GM20000 (cell line): ENCODE results near the gene KLK1.
A peak's percentile ranks its signal among the peaks of the same experiment; 100 is the strongest.

Experiments used
- DNase-seq: peaks from one replicate; pipeline ENCODE4 v3.0.0; 2012; ENCODE audit warnings: low spot score
- TF ChIP-seq, protein P1 (sequence below): IDR thresholded peaks from 2 replicates; pipeline ENCODE4 v1.5.1; 2012; ENCODE audit warnings: mild to moderate bottlenecking, control low read depth; ENCODE audit errors: extremely low read depth, missing control alignments

The KLK1 gene

DNA sequence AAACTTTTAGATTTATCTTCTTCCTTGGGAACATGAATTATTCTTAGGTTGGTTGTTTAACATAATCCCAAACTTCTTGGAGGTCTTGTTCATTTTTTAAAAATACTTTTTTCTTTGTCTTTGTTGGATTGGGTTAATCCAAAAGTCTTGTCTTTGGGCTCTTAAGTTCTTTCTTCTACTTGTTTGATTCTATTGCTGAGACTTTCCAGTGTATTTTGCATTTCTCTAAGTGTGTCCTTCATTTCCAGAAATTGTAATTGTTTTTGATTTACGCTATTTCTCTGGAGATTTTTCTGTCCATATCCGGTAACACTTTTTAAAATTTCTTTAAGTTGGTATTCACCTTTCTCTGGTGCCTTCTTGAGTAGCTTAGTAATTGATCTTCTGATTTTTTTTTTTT, 19.6 kb upstream of the KLK1 start:
- TF ChIP-seq, protein P1, sequence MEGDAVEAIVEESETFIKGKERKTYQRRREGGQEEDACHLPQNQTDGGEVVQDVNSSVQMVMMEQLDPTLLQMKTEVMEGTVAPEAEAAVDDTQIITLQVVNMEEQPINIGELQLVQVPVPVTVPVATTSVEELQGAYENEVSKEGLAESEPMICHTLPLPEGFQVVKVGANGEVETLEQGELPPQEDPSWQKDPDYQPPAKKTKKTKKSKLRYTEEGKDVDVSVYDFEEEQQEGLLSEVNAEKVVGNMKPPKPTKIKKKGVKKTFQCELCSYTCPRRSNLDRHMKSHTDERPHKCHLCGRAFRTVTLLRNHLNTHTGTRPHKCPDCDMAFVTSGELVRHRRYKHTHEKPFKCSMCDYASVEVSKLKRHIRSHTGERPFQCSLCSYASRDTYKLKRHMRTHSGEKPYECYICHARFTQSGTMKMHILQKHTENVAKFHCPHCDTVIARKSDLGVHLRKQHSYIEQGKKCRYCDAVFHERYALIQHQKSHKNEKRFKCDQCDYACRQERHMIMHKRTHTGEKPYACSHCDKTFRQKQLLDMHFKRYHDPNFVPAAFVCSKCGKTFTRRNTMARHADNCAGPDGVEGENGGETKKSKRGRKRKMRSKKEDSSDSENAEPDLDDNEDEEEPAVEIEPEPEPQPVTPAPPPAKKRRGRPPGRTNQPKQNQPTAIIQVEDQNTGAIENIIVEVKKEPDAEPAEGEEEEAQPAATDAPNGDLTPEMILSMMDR = no peak
- DNase-seq = no peak

DNA sequence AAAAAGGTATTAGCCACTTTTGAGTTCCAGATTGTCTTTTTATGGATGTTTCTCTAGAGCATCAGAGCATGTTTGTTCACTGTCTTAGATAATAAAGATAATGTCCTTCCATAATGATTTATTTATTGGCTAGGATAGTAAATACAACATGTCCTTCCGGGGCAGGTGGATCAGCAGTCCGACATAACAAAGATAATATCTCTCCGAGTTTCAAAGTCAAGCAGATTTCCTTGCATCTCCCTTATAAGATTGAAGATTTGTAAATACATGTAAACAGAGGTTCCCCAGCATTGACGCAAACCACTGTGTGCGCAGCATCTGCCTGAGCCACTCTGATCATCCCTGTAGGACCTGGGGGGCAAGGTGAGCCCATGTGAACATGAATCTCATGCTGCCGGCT, 18.5 kb upstream of the KLK1 start:
- no peak for DNase-seq
- TF ChIP-seq, protein P1 = no peak

DNA sequence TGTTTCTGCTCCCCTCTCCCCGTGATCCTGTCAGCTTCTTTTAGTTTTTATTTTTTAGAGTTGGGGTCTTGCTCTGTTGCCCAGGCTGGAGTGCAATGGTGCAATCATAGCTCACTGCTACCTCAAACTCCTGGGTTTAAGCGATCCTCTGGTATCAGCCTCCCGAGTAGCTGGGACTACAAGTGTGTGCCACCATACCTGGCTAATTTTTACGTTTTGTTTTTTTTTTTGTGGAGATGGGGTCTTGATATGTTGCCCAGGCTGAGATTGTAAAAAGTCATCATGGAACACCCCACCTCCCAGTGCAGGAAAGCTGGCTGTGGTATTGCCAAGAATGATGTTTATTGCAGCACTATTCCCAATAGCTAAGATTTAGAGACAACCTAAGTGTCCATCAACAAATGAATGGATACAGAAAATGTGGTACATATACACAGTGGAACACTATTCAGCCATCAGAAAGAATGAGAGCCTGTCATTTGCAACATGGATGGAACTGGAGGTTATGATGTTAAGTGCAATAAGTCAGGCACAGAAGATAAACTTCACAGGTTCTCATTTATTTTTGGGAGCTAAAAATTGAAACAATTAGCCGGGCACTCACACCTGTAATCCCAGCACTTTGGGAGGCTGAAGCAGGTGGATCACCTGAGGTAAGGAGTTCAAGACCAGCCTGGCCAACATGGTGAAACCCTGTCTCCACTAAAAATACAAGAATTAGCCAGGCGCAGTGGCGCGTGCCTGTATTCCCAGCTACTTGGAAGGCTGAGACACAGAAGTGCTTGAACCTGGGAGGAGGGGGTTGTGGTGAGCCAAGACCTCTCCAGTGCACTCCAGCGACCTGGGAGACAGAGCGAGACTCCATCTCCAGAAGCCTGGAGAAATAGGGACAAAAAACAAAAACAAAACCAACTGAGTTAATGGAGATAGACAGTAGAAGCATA, 16.4 kb upstream of the KLK1 start:
- no peak for DNase-seq
- TF ChIP-seq, protein P1 = no peak

DNA sequence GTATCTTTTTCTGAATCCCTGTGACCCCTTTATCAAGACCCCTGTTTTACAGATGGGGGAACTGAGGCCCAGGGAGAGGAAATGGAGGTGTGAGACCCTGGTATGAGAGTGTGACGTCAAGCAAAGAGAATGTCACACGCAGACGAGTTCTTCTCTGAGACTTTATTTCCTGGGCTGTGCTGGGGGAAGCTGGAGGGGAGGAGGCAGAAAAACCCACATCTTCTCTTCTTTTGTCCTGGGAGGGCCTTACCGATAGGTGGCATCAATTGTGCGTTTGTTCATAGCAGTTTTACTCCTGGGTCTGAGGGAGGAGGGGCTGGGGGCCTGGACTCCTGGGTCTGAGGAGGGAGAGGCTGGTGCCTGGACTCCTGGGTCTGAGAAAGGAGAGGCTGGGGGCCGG, 14.7 kb upstream of the KLK1 start:
- peak; percentile 72 for DNase-seq
- TF ChIP-seq, protein P1 = peak; percentile 46

DNA sequence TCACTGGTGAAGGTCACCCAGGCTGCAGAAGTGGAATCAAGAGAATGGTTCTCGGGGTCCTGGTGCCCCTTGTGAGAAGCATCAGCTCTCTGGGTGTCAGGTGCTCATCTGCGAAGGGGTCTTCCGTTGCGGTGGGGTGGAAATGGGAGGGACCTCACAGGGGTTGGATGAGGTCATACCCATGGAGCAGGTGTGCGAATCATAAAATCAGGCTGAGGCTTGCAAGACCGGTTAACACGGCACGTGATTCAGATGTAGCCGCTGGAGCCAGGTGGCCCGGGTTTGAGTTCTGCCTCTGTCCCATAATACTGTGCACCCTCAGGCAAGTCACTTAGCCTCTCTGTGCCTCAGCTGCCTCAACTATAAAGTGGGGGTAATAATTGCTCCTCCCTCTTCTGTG, 13.7 kb upstream of the KLK1 start:
- TF ChIP-seq, protein P1 = no peak
- DNase-seq = no peak

DNA sequence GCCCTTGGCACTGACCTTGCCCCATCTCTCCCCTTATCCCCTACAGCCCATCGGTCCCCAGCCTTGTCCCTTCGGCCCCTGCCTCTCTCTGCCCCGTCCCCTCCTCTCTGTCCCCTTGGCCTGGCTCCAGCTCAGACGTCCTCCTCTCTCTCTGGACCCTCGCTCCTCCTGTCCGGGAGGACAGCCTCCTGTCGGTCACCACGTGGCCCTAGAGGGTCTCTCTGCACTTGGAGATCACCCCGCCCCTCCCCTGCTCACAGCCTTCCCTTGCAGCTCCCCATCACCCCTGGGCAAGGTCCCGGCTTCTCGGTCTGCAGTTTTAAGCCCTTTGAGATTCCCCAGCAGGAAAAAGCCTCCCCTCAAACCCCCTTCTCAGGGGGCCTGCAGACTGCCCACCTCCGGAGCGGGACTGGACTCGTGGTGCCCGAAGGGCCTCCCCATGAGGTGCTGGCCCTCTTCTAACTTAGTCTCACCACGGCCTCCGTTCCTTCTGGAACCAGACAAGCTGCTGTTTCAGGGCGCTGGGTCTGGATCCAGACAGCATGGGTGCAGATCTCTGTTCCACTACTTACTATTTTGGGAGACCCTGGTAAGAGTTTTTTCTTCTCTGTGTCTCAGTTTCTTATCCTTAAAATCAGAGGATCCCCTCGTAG, 13.1 kb upstream of the KLK1 start:
- TF ChIP-seq, protein P1 = no peak
- peak; percentile 23 for DNase-seq
